Measurements from ENCODE around the gene FAIM2.

DNA sequence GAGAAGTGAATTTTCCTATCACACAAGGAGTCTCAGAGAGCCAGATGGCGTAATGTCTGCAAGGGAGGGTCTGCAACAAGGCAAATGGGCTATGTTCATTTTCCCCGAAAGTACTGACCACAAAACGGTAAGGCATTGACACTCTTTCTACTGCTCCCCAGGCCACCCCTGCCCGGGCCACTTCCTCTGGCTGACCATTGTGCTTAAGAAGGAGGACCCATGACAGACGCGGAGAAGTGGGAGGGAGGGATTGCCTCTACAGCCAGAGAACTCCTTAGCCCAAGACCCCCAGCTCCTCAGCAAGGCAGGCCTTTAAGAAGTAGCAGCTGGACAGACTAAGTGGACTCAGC is 76.7 kb downstream of the FAIM2 start:
- TF ChIP-seq, protein P1, sequence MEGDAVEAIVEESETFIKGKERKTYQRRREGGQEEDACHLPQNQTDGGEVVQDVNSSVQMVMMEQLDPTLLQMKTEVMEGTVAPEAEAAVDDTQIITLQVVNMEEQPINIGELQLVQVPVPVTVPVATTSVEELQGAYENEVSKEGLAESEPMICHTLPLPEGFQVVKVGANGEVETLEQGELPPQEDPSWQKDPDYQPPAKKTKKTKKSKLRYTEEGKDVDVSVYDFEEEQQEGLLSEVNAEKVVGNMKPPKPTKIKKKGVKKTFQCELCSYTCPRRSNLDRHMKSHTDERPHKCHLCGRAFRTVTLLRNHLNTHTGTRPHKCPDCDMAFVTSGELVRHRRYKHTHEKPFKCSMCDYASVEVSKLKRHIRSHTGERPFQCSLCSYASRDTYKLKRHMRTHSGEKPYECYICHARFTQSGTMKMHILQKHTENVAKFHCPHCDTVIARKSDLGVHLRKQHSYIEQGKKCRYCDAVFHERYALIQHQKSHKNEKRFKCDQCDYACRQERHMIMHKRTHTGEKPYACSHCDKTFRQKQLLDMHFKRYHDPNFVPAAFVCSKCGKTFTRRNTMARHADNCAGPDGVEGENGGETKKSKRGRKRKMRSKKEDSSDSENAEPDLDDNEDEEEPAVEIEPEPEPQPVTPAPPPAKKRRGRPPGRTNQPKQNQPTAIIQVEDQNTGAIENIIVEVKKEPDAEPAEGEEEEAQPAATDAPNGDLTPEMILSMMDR (IDR thresholded peaks at IDR 0.05 in 4 of 5, conservative IDR thresholded peaks at IDR 0.05 in 1 of 5) = no peak
- no peak for TF ChIP-seq POLR2A (IDR thresholded peaks at IDR 0.05)
